GM12874 (cell line): ENCODE measurements around the gene ASPHD2.

Experiments
- CTCF ChIP-seq: IDR thresholded peaks from 2 replicates; pipeline ENCODE4 v1.5.1; 2011; ENCODE audit warnings: low read depth, mild to moderate bottlenecking, control low read depth, low read length, moderate library complexity; ENCODE audit not compliant: insufficient read depth

ASPHD2 gene

GRCh38 chr22:26433805-26434204, 4.7 kb downstream of the ASPHD2 start:
- no peak for TF ChIP-seq CTCF

- TF ChIP-seq CTCF = no peak
These were observed 6.5 kb downstream of the ASPHD2 start for GRCh38 chr22:26435327-26436093.

DNA sequence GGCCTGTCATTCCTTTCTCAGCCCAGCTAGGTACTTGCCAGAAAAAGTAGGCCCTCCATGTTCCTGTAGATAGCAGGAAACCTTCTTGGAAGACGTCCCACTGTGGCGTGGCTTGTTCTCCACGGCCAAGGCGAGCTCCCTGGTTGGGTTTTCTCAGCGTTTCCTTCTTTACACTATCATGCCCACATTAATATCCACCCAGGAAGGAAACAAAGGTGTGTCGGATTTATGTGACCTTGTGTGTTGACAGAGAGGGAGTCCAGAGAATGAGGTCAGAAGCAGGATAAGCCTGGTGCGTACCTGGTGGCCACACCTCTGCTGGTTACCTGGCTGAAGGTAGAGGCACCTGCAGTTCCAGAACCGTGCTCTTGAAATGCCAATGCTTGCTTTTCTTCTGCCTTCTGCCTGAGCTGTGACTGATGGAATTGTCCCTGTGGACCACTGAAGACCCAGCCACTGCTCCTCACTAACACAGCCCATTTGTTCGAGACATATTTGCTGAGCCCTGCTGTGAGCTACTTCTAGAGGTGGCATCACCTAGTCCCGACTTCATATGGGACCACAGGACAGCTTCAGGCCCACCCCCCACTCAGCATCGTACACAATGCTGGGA, 7.9 kb downstream of the ASPHD2 start:
- TF ChIP-seq CTCF = no peak

DNA sequence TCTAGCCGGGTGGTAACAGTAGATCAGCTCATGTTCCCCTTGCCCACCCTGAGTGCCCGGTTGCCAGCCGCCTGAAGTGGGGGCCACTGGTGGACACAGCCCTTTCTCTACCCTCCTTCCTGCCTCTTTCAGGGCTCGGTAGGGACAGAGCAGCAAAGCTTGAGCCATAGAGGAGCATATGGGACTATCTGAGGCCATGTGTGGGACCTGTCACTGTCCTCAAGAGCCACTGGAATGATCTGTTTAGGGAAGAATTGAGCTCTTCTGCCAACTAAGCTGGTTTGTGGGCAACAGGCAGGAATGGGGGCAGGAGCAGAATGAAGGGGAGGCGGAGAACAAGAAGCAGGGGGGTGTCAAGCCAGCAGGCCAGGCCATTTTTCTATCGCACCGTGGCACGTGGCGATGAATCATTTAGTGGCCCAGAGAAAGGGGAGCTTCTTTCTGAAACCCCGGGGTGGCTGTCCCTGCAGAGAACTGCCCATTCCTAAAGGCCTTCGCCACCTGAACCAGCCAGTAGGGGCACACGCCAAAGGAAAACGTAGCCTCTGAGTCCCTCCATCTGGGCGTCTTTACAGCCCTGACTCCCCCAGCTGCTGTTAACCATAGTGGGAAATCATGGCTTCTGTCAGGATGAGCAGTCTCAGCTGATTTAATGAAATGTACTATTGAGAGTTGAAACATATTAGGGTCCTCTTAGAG, 8.8 kb downstream of the ASPHD2 start:
- TF ChIP-seq CTCF = no peak

DNA sequence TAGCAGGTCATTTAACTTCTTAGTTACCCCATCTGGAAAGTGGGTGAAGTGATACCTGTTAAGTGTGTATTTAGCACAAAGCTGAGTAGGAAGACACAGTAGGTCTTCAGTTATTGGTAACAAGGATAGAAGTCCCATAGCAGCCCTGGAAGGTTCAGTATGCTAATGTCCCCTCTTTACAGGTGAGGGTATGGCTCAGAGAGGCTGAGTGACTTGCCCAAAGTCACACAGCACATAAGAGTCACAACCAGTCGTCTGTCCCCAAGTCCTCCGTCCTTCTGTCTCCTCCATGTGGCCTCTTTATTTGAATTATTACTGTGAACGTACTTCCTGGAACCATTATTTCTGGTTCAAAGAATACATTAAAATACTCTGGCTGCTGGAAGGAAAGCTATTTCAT, 10.5 kb downstream of the ASPHD2 start:
- no peak for TF ChIP-seq CTCF

DNA sequence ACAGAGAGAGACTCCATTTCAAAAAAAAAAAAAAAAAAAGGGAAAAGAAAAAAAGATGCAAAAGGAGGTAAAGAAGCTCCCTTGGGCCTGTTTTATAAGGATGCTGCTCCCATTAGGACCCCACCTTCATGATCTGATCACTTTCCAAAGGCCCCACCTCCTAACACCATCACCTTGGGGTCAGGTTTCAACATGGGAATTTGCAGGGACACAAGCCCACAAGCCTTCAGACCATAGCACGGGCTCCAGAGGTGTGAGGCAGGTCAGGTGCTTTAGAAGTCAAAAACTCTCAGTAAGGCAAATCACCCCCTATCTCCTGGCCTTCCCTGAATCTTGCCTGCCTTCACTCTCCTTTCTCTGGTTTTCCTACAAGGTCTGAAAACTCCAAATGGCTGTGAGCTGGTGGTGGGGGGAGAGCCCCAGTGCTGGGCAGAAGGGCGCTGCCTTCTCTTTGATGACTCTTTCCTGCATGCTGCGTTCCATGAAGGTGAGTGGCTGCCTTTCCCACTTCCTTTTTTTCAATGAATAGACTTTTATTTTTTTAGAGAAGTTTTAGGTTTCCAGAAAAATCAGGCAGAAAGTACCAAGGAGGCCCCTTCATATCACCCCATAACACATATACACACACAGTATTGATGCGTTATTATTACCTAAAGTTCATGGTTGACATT, 13.2 kb downstream of the ASPHD2 start:
- no peak for TF ChIP-seq CTCF
